Measurements from ENCODE around the gene TMEM115.

DNA sequence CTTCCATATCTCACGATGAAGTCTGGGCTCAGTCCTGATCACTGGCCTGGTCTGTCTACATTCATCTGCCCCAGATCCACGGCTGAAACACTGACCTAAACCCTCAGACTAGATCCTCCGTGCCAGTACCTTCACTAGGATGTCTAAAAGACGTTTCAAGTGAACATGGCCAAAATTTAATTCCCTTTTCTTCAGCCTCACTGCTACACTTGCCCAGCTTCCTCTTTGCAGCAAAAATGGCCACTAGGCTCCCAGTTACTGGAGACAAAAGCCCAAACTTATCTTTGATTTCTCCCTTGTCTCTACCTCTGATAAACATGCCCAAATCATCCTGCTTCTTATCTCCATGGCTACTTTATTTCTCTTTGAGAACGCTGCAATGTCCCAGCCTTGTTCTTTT lies 20.4 kb downstream of the TMEM115 start:
- TF ChIP-seq, protein P1, sequence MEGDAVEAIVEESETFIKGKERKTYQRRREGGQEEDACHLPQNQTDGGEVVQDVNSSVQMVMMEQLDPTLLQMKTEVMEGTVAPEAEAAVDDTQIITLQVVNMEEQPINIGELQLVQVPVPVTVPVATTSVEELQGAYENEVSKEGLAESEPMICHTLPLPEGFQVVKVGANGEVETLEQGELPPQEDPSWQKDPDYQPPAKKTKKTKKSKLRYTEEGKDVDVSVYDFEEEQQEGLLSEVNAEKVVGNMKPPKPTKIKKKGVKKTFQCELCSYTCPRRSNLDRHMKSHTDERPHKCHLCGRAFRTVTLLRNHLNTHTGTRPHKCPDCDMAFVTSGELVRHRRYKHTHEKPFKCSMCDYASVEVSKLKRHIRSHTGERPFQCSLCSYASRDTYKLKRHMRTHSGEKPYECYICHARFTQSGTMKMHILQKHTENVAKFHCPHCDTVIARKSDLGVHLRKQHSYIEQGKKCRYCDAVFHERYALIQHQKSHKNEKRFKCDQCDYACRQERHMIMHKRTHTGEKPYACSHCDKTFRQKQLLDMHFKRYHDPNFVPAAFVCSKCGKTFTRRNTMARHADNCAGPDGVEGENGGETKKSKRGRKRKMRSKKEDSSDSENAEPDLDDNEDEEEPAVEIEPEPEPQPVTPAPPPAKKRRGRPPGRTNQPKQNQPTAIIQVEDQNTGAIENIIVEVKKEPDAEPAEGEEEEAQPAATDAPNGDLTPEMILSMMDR (IDR thresholded peaks at IDR 0.05): no peak
- TF ChIP-seq POLR2A (IDR thresholded peaks at IDR 0.05): no peak
